ENCODE measurements around the gene NUDT22. TPM values are rescaled to one million over a fixed set of nuclear protein-coding genes. Genes with fewer than 3 reads are reported as not detected.

The NUDT22 gene
- total and polyA plus RNA-seq, 11 donors = 63.7 to 93.0 (median 70.3) TPM

DNA sequence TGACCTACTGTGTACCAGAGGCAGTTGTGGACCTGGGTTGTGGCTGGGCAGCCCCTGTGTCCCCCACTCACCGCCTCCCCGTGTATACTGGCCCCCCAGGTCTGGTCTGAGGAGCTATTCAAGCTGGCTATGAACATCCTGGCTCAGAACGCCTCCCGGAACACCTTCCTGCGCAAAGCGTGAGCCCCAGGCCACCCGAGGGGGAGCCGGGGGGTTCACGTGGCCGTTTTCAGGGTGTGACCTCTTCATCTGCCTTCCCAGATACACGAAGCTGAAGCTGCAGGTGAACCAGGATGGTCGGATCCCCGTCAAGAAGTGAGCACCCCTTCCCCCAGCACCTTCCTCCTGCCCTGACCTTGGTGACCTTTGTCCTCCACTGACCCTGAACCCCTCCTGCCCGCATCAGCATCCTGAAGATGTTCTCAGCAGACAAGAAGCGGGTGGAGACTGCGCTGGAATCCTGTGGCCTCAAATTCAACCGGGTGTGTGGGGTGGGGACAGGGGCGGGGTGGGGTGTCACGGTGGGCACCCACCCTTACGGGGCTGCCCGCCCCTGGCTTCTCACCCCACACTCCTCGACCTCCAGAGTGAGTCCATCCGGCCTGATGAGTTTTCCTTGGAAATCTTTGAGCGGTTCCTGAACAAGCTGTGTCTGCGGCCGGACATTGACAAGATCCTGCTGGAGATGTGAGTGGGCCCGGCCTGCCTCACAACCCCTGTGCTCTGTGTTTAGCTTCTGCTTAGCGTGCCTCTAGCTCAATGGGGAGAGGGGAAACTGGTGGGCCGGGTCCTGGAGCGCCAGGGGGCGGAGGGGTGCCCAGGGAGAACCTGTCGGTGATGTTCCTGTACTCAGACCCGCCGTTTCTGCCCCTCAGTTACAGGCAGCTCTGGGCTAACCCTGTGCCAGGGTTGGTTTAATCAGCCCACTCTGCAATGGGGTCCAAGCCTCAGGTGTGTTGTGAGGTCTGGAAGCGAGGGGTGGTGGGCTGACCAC, 29.4 kb downstream of the NUDT22 start:
- no peak overlapping the region for H3K27ac ChIP-seq
- H3K27me3 ChIP-seq = no peaks in the 10 kb centered on the region
- H3K4me1 ChIP-seq = peaks cover 5 to 38% (median 25%) of the 10 kb centered on the region in 12 donors
- TF ChIP-seq, protein P1, sequence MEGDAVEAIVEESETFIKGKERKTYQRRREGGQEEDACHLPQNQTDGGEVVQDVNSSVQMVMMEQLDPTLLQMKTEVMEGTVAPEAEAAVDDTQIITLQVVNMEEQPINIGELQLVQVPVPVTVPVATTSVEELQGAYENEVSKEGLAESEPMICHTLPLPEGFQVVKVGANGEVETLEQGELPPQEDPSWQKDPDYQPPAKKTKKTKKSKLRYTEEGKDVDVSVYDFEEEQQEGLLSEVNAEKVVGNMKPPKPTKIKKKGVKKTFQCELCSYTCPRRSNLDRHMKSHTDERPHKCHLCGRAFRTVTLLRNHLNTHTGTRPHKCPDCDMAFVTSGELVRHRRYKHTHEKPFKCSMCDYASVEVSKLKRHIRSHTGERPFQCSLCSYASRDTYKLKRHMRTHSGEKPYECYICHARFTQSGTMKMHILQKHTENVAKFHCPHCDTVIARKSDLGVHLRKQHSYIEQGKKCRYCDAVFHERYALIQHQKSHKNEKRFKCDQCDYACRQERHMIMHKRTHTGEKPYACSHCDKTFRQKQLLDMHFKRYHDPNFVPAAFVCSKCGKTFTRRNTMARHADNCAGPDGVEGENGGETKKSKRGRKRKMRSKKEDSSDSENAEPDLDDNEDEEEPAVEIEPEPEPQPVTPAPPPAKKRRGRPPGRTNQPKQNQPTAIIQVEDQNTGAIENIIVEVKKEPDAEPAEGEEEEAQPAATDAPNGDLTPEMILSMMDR (IDR thresholded peaks at IDR 0.05) = no peak
- no peak for TF ChIP-seq POLR2A (IDR thresholded peaks at IDR 0.05)
- ATAC-seq = no peak
- intact Hi-C loops (cut with DNase I) = loop anchor here in 2 of 10 donors (5.0 to 10.0 kb wide), 2 partner anchors 42 to 49 kb away; partner anchors contain the start of genes CATSPERZ (in 1 of the 2) and ESRRA (in 1 of the 2)
- no peaks in the 10 kb centered on the region for H3K9me3 ChIP-seq
- DNase-seq = no peak
- WGBS, 4 donors = 90 to 94% (median 91%) methylated on average over 32 to 35 of the region's 35 CpGs
- H3K4me3 ChIP-seq = no peak overlapping the region
- H3K36me3 ChIP-seq = peaks cover 0 to 62% (median 50%) of the 10 kb centered on the region in 9 donors

DNA sequence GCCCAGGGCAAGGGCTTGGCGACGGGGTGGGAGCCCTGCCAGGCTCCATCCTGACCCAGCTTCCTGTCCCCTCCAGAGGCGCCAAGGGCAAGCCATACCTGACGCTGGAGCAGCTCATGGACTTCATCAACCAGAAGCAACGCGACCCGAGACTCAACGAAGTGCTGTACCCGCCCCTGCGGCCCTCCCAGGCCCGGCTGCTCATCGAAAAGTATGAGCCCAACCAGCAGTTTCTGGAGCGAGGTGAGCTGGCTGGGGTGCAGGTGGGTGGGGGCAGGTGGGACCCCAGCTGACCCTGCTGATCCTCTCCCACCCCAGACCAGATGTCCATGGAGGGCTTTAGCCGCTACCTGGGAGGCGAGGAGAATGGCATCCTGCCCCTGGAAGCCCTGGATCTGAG, 30.2 kb downstream of the NUDT22 start:
- peaks cover 0 to 70% (median 53%) of the 10 kb centered on the region in 9 donors for H3K36me3 ChIP-seq
- no peak overlapping the region for H3K27ac ChIP-seq
- DNase-seq (no peak), ATAC-seq (no peak)
- H3K4me3 ChIP-seq = no peak overlapping the region
- H3K4me1 ChIP-seq = peaks cover 0 to 30% (median 19%) of the 10 kb centered on the region in 12 donors
- no peaks in the 10 kb centered on the region for H3K9me3 ChIP-seq
- WGBS, 4 donors = 86 to 89% (median 86%) methylated on average over 14 to 15 of the region's 15 CpGs
- H3K27me3 ChIP-seq = no peaks in the 10 kb centered on the region
- intact Hi-C loops (cut with DNase I) = loop anchor here in 2 of 10 donors (5.0 to 10.0 kb wide), 2 partner anchors 41 to 49 kb away; partner anchors contain the start of genes CATSPERZ (in 1 of the 2) and ESRRA (in 1 of the 2)
- TF ChIP-seq POLR2A (IDR thresholded peaks at IDR 0.05) = no peak
- TF ChIP-seq, protein P1 (IDR thresholded peaks at IDR 0.05) = no peak

DNA sequence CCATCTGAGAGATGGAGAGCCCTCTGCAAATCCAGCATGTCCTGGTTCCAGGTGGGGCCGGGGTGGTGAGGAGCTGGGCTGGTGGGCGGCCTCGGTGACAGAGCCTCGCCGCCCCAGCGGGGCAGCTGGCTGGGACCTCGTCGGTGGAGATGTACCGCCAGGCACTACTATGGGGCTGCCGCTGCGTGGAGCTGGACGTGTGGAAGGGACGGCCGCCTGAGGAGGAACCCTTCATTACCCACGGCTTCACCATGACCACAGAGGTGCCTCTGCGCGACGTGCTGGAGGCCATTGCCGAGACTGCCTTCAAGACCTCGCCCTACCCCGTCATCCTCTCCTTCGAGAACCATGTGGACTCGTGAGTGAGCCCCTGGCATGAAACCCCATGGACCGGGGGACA, 32.3 kb downstream of the NUDT22 start:
- Histone ChIP-seq H3K4me3 (no peak overlapping the region), H3K27me3 (no peaks in the 10 kb centered on the region), H3K9me3 (no peaks in the 10 kb centered on the region), H3K4me1 (peaks cover 0 to 11% (median 5%) of the 10 kb centered on the region in 12 donors), H3K27ac (no peak overlapping the region), H3K36me3 (peaks cover 0 to 91% (median 74%) of the 10 kb centered on the region in 9 donors)
- DNase-seq (no peak), ATAC-seq (no peak)
- WGBS, 4 donors = 91 to 94% (median 92%) methylated on average over 21 to 24 of the region's 24 CpGs
- intact Hi-C loops (cut with DNase I) = loop anchor here in 2 of 10 donors (5.0 to 10.0 kb wide), 2 partner anchors 39 to 46 kb away; partner anchors contain the start of genes CATSPERZ (in 1 of the 2) and ESRRA (in 1 of the 2)
- TF ChIP-seq, protein P1 (IDR thresholded peaks at IDR 0.05) = no peak
- TF ChIP-seq POLR2A (IDR thresholded peaks at IDR 0.05) = no peak

Data from heart left ventricle (tissue), 16 donors.